HG03097 (cell line): ENCODE measurements around the gene LYPD6B.

Experiments
- ATAC-seq: cut with Tn5 transposase; IDR thresholded peaks from one replicate; pipeline ENCODE4 v1.9.1; 2021; ENCODE audit not compliant: unreplicated experiment, low FRiP score

LYPD6B gene

DNA sequence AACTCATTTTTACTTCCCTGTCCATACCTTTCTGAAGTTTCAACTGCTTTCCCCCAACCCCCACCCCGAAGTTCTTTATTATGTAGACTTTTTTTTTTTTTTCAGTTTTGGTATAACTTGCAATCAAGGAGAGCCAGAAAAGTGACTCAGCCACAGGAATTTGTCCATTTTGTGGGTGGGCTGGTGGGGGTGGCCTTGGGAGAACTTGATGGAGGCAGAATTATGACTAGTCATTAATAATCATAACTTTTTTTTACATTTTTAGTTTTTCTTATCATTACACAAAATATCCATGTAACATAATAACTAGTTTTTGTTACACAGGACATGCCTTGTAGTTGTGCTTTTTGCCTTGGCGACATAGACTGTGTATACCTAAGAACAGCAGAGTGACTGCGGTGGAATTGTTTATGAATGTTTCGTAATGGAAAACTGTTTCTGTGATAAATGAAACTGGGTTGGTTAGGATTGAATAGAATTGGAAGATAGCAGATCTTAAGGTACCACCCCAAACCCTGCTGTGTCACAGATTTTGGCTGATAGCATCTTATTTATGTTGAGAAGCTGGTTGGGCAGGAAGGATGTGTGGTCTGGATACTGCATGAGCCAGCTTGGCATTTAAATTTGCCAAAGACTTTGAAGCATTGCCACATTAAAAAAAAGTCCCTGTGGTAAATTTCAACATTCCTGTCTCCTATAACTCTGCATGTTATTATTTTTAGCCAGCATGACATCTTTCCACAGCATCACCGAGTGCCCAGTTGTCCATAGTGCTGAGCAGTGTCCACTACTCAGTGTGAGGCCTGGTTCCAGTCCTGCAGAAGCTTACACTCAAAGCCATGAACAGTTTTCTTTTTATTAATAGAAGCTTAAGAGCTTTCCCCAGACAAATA is 30.7 kb downstream of the LYPD6B start:
- no peak for ATAC-seq

GRCh38 chr2:149070681-149071320 is 32.3 kb downstream of the LYPD6B start:
- no peak for ATAC-seq

GRCh38 chr2:149075105-149075504 is 36.6 kb downstream of the LYPD6B start:
- no peak for ATAC-seq

DNA sequence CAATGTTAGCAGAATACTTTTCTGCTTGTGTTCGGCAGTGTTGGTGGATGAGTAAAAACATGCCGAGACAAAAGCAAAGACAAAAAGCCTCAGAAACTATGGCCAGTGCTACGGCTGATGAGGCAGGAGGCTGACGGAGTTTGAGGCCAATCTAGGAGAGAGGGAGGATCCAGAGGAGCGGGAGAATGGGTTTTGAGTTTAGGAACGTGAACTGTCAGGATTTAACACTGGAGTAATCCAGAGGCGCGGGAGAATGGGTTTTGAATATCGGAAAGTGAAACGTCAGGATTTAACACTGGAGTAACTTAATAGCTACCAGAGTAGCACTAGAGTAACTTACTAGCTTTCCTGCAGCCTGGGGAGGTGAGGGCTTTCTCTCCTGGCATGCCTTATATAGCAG is 37.4 kb downstream of the LYPD6B start:
- no peak for ATAC-seq

- no peak for ATAC-seq
These were observed 38.4 kb downstream of the LYPD6B start for GRCh38 chr2:149076863-149077412.

DNA sequence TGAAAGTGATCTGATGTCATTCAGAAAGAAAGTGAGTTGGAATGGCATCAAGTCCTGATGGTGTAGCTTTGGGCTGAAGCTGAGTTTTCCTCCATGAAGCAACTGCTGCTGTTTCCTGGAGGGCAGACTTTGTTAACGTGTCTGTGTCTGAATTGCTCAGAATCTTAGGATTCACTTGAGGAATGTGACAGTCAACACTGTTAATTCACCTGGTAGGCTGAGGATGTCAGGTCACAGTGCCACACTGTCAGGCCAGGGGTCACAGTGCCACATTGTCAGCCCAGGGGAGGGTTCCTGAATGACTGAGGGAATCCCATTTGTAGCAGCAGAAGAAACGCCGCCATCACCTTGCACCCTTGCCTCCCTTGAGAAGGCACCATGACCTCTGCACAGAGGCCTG is 39.4 kb downstream of the LYPD6B start:
- ATAC-seq: no peak

DNA sequence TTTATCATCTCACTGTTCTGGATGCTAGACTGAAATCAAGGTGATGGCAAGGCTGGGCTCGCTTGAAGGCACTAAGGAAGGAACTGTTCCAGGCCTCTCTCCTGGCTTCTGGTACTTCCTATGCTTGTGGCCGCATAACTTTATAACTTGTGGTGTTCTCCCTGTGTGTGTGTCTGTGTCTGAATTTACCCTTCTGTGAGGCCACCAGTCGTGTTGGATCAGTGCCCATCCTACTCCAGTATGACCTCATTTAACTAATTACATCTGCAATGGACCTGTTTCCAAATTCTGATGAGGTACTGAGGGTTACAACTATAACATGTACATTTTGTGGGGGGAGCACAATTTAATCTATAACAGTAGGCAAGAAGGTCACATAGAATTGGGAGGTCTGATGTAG is 41.6 kb downstream of the LYPD6B start:
- ATAC-seq: no peak

- no peak for ATAC-seq
These were observed 42.5 kb downstream of the LYPD6B start for GRCh38 chr2:149080971-149081370.

DNA sequence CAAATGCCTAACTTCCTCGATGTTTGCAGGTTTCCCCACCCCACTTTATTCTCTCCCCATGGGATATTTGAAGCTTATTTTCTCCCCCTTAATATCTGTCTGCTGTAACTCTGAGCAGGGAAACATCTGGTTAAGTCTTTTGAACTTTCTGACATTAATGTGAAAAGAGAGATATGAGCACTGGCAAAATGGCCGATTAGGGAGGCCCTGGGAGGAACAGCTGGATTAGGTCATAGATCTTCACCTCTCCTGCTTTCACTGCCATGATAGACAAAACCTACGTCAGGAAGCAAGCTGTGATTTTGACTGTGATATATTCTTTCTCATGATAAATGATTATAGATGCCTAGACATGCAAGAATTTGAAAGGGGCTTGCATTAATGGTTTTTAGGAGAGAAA is 43.6 kb downstream of the LYPD6B start:
- ATAC-seq: no peak

GRCh38 chr2:149082735-149083134 is 44.2 kb downstream of the LYPD6B start:
- no peak for ATAC-seq

- ATAC-seq: no peak
These were observed 46.7 kb downstream of the LYPD6B start for GRCh38 chr2:149084924-149085795.

GRCh38 chr2:149087751-149088150 is 49.3 kb downstream of the LYPD6B start:
- no peak for ATAC-seq

DNA sequence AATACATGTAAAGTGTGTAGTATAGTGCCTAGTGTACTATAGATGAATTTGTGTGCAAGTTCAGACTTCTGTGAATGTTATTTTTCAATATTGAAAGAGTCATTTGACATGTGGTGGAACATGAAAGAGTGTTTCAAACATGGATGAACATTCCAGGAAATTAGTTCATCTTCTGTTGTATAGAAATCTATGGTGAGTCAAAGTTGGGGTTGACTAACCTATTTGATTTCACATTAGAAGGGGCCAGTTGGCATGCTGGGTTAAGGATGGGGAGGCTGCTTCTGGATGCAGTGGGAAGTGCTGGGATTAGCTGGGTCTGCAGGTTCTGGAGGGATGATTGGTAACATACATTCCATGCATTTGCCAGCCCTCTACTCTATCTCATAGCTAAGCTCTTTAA is 50.6 kb downstream of the LYPD6B start:
- no peak for ATAC-seq

GRCh38 chr2:149090706-149091105 is 52.2 kb downstream of the LYPD6B start:
- ATAC-seq: no peak

DNA sequence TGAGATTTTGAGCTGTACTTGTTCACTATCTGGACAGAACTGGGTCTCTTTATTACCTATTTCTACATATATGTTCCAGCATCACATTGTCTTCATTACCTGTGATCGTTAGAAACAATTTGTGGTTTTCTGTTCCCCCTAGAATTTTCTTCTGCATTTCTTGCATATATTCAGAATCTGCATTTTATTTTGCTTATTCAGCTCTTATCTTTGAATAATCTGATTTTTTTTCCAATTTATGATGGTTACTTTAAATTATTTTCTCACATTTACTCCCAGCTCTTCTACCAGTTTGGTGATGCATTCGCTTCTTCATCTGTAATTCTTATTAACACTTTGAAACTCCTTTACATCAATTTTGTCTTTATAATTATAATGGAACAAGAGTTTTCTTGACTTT is 55.1 kb downstream of the LYPD6B start:
- no peak for ATAC-seq

GRCh38 chr2:149094217-149095015 is 55.9 kb downstream of the LYPD6B start:
- ATAC-seq: no peak

GRCh38 chr2:149098701-149099100 is 60.2 kb downstream of the LYPD6B start:
- ATAC-seq: no peak

DNA sequence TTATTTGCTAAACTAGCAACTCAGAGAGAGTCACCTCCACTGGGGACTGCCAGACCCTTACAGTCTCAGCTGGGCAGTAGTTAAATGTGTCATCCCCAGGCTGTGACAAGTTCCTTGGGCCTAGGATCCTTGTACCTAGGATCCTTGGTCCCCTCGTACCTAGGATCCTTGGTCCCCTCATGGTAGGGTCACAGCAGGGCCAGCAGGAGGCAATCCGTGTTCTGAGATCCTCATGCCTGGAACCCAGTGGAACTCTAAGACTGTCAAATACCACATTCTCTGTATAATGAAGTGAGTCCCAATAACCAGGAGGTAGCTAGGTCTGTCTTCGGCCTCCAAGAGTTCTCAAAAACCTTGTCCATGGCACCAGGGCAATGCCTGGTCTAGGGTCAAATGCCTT is 60.8 kb downstream of the LYPD6B start:
- ATAC-seq: no peak

GRCh38 chr2:149100739-149101699 is 62.5 kb downstream of the LYPD6B start:
- no peak for ATAC-seq
